NCI-H1930 (cell line): ENCODE data around the gene CFAP46.
A peak's percentile ranks its signal among the peaks of the same experiment; 100 is the strongest.
"Not testable (repeated sequence)": the region's sequence is repeated elsewhere in the genome, so short reads cannot be mapped to it uniquely, and the experiment has no call there.

Experiments used
- DNase-seq, 2 experiments: peaks; one replicate each; lab custom pipeline; 2025; lab: John Stamatoyannopoulos, UW

The CFAP46 gene

DNA sequence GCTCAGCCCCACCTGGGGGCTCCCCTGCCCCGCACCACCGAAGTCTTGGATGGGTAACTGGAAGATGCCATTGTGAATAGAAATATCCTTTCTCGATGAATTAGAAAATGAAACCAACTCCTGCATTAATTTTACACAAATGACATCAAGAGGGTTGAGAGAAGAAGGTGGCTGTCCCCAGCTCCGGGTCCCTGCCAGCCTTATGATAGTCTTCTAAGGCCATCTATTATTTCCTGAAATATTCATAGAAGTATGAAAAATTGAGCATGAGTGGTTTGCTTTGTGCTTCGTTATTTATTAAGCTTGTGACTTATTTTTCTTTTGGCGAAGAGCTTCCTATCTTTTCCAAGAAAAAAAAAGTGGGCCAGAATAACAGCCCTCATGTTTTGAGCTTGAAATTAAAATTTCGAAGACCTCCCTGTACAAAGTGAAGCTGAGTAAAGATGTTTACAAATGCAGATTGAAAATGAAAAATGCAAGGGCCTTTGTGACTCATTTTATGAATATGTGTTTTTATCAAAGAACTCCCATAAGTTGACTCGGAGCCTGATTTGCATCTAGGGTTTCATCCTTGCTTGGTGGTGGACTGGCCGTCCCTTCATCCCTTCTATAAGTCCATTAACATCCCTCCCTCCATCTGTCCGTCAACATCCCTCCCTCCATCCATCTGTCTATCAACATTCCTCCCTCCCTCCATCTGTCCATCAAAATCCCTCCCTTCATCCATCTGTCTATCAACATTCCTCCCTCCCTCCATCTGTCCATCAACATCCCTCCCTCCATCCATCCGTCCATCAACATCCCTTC, 20.5 kb upstream of the CFAP46 start:
- no peak for DNase-seq

GRCh38 chr10:132961787-132962622, 19.6 kb upstream of the CFAP46 start:
- DNase-seq, result peak in 1 of 2 experiments; percentile 3

- no peak for DNase-seq
Measured at GRCh38 chr10:132961420-132961786, 19.0 kb upstream of the CFAP46 start.

- no peak for DNase-seq
Measured at GRCh38 chr10:132960631-132961419, 18.5 kb upstream of the CFAP46 start.

DNA sequence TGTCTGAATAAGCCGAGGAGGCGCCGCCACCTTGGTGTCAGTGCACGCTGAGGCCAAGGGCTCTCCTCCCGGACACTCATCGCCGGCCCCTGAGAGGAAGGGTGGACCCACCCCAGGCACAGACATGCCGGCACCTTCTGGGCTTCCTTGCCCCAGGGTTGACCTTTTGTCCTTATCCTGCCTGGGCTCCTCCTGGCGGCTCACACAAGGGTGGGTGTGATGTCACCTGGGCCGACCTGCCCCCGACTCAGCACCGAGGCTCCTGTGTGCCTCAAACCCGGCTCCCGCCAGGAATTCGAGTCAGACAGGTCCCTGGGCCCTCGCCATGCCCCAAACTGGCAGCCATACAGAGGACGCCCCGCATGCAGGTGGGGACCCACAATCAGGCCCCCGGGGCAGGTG, 17.7 kb upstream of the CFAP46 start:
- DNase-seq, result no peak

DNA sequence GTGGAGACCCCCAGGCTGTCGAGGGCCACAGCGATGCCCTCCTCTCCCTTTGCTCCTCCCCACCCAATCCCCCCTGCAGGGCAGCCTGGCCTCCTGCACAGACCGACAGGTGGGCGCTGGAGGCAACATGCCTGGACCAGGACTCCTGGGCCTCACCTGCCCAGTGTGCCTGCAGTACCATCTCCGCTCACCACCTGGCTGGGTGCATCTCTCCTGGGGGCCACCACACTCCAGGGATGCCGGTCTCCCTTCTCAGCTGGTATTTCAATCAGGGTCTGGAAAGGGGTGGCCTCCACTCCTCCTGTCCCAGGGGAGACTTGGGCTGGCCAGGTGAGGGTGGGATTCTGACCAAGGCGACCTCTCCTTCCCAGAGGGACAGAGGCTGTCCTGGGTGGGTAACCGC, 17.2 kb upstream of the CFAP46 start:
- DNase-seq, result no peak

DNA sequence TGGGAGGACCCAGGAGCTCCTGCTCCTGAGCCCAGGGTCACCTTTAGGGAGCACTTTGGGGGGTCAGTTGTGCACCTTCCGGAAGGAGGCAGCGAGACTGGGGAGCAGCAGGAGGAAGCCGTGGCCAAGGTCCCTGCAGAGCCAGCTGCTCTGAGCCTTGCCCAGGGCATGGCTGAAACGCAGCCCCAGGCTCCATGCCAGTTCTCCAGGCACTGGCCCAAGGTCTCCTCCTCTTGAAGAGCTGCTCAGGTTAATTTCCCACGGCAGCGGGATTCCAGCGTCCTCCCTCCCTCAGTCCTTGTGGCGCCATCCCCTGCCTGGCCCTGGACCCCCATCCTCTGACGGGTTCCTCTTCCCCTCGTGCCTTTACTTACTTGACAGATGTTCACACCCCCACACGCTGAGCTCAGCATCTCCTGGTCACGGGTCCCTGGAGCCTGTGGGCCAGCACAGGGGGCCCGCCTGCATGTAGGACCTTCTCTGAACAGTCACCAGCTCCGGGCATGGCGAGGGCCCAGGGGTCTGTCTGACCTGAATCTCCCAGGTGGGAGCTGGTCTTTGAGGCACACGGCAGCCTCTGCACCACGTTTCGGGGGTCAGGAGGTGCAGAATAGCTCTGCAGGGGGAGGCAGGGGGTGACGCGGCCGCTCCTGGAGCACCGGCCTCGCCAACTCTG, 16.7 kb upstream of the CFAP46 start:
- no peak for DNase-seq

DNA sequence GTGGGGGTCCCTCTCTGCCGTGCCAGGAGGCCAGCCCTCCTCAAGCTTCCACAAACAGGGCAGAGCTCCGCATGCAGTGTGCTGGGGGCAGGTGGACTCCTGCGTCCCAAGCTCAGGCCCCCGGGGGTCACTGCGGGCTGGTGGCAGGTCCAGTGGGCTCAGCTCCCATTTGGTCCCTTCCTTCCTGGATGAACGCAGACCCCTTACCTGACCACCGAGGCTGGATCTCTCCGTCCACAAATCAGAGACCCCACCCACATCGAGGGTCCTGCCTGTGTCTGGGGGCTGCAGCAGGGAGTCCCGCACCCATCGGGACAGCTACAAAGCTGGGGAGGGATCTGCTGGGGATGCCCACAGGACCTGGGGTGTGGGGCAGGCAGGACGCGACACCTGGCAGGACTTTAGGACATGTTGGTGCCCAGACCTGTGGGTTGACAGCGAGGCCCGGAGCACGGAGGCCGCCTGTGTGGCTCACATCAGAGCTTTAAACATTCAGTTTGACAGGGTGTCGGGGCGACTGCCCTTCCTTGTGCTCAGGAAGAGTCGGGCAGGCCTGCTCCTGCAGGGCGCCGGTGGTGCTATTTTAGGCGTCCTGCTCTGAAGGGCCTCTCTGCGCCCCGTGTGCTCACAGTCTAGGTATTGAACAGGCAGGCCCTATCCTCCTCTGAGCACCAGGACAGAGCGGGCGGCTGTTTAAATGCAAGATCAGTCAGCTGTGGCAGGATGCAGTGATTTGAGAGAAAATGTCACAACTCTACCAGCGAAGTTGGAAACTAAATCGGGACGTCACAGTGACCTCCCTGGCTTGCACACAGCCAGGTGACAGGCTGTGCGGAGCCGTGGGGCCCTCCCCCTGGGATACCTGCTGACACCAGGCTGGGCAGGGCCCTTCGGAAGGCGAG, 15.9 kb upstream of the CFAP46 start:
- no peak for DNase-seq

- DNase-seq, result no peak
Measured at GRCh38 chr10:132957131-132957530, 14.8 kb upstream of the CFAP46 start.

GRCh38 chr10:132956259-132956658, 13.9 kb upstream of the CFAP46 start:
- DNase-seq, result not testable (repeated sequence)

- DNase-seq, result no peak
Measured at GRCh38 chr10:132955479-132955878, 13.1 kb upstream of the CFAP46 start.

DNA sequence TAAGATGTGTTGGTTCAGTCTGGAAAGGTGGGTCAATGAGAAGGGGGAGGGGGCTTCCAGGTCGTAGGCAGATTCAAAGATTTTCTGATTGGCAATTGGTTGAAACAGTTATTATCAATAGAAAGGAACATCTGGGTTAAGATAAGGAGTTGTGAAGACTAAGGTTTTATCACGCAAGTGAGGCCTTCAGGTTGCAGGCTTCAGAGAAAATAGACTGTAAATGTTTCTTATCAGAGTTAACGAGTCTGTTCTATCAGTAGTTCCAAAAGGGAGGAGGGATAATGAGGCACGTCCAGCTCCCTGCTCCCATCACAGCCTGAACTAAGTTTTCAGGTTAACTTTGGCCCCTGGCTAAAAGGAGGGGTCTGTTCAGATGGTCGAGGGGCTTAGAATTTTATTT, 11.1 kb upstream of the CFAP46 start:
- DNase-seq, result no peak

- DNase-seq, result no peak
Measured at GRCh38 chr10:132951926-132952325, 9.6 kb upstream of the CFAP46 start.

DNA sequence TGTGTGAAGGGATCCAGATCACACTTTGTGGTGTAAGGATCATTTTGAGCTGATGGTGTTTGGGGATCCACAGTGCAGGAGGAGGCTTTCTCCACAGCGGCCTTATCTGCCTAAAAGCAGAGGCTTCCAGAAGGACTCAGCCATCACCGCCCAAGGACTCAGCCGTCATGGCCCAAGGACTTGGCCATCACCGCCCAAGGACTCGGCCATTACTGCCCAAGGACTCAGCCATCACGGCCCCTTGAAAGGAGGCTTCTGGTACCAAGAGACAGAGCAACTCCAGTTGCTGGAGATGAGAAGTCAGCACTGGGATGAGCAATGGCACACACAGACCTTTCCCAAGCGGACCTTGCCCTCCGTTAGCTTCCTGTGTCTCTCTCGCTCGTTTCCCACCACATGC, 6.0 kb upstream of the CFAP46 start:
- no peak for DNase-seq

GRCh38 chr10:132947843-132948242, 5.5 kb upstream of the CFAP46 start:
- DNase-seq, result no peak

DNA sequence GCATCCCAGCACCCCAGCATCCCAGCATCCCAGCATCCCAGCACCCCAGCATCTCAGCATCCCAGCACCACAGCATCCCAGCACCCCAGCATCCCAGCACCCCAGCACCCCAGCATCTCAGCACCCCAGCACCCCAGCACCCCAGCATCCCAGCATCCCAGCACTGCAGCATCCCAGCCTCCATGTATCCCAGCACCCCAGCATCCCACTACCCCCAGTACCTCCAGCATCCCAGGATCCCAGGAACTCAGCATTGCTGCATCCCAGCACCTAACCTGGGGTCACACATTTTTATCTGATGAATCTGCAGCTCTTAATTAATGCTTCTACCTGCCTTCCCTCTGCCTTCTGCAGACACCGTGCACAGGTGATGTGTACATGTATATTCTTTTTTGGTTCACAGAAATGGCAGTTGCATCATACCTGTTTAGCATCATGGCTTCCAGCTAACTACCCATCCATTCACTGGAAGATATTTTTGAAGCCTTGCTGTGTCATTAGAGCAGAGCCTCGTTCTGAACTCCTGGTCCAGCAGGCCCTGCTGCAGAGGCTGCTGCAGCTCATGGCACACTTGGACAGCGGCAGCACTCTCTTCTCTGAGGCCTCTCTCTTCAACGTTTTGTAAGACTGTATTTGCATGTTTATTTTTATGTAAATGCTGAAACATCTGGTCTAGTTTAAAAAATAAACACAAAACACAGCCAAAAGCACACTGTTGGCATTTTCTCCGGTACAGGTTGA, 4.6 kb upstream of the CFAP46 start:
- no peak for DNase-seq

DNA sequence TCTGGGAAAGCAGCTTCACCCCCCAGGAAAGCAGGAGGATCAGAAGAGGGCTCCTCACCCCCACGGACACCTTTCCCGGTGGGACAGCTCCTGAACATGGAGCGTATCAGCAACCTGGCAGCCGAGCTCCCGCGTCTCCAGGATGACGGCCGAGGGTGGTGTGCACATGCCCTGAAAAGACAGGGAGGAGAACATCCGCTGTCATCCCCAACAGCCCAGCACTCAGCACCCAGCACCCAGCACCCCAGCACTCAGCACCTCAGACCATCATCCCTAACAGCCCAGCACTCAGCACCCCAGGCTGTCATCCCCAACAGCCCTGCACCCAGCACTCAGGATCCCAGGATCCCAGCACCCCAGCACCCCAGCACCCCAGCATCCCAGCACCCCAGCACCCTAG, 3.9 kb upstream of the CFAP46 start:
- no peak for DNase-seq

DNA sequence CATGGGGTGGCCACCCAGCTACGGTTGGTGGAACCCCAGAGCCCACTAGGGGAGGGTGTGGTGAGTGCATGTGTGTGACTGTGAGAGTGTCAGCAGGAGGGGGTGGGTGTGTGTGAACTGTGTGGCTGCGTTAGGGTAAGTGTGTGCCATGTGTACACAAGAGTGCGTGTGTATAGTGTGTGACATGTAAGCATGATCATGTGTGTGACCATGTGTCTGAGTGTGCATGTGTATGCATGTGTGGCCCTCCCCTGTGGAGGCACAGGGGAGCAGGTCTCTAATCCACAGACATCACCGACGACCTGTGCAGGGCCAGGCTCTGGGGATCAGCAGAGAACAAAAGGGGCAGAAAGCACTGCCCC, 3.5 kb upstream of the CFAP46 start:
- DNase-seq, result no peak

GRCh38 chr10:132945125-132945893, 2.9 kb upstream of the CFAP46 start:
- no peak for DNase-seq

GRCh38 chr10:132944510-132944909, 2.1 kb upstream of the CFAP46 start:
- DNase-seq, result no peak
